BE2C (cell line): ENCODE results near the gene DISC1.
"Not testable (repeated sequence)": the region's sequence is repeated elsewhere in the genome, so short reads cannot be mapped to it uniquely, and the experiment has no call there.

Experiments used
- DNase-seq: peaks from one replicate; pipeline ENCODE4 v3.0.0-alpha.2; 2020
- H3K27me3 ChIP-seq: fragments of 250-450 bp; sonication (Bioruptor Pico); 2 replicates; pipeline ENCODE4 v1.5.1; 2020; ENCODE audit warnings: mild to moderate bottlenecking
- H3K36me3 ChIP-seq: fragments of 250-450 bp; sonication (Bioruptor Pico); 2 replicates; pipeline ENCODE4 v1.5.1; 2020; ENCODE audit warnings: mild to moderate bottlenecking
- H3K4me1 ChIP-seq: fragments of 250-450 bp; sonication (Bioruptor Pico); 2 replicates; pipeline ENCODE4 v1.5.1; 2020
- H3K4me3 ChIP-seq: 2 replicates; pipeline ENCODE4 v1.5.1; 2011; ENCODE audit warnings: low read depth, low read length
- H3K9me3 ChIP-seq: fragments of 250-450 bp; sonication (Bioruptor Pico); 2 replicates; pipeline ENCODE4 v1.5.1; 2020
- TF ChIP-seq, protein P1 (sequence below): IDR thresholded peaks from 2 replicates; pipeline ENCODE4 v1.5.1; 2012; ENCODE audit warnings: mild to moderate bottlenecking, low read depth, low read length

The DISC1 gene

DNA sequence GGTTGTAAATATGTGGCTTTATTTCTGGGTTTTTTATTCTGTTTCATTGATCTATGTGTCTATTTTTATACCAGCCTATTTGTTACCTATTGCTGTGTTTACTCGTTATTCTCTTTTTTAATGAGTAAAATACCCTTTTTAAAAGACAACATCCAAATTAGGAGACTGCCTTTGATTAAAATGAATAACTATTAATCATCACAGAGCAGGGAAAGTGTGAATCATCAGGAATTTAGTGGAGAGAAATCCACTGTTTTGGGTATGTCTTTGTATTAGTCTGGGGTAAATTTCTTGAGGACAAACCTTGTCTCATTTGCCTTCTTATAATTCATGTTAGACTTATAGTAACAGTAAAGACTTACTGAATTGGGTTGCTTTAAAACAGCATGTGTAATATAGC lies 12.1 kb downstream of the DISC1 start:
- no peaks in the 10 kb centered on the region for H3K9me3 ChIP-seq
- peaks cover 12% of the 10 kb centered on the region; the same call in 1 of the 2 replicates for H3K4me1 ChIP-seq
- H3K27me3 ChIP-seq = no peaks in the 10 kb centered on the region
- H3K4me3 ChIP-seq = no peak overlapping the region
- H3K36me3 ChIP-seq = no peaks in the 10 kb centered on the region
- no peak for DNase-seq
- TF ChIP-seq, protein P1, sequence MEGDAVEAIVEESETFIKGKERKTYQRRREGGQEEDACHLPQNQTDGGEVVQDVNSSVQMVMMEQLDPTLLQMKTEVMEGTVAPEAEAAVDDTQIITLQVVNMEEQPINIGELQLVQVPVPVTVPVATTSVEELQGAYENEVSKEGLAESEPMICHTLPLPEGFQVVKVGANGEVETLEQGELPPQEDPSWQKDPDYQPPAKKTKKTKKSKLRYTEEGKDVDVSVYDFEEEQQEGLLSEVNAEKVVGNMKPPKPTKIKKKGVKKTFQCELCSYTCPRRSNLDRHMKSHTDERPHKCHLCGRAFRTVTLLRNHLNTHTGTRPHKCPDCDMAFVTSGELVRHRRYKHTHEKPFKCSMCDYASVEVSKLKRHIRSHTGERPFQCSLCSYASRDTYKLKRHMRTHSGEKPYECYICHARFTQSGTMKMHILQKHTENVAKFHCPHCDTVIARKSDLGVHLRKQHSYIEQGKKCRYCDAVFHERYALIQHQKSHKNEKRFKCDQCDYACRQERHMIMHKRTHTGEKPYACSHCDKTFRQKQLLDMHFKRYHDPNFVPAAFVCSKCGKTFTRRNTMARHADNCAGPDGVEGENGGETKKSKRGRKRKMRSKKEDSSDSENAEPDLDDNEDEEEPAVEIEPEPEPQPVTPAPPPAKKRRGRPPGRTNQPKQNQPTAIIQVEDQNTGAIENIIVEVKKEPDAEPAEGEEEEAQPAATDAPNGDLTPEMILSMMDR = no peak

DNA sequence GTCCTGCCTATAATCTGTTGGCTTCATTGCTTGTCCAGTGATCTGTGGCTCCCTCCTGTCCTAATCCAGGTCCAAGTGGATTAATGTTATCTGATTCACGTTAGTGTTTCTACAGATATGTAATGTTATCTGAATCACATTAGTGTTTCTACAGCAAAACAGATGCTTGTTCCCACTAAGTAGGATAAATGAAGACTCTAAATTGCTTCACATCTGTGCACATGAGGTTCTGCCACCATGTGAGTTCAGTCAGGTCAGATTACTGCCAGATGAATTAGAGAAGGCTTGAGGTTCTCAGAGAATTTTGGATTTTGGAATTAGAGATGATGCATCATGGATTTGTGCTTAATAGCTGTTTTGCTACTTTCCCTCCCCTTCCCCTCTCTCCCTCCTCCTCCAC lies 13.2 kb downstream of the DISC1 start:
- Histone ChIP-seq H3K36me3 (no peaks in the 10 kb centered on the region), H3K4me3 (no peak overlapping the region), H3K9me3 (no peaks in the 10 kb centered on the region), H3K27me3 (no peaks in the 10 kb centered on the region), H3K4me1 (peaks cover 12% of the 10 kb centered on the region; the same call in 1 of the 2 replicates)
- DNase-seq = no peak
- TF ChIP-seq, protein P1 = no peak

DNA sequence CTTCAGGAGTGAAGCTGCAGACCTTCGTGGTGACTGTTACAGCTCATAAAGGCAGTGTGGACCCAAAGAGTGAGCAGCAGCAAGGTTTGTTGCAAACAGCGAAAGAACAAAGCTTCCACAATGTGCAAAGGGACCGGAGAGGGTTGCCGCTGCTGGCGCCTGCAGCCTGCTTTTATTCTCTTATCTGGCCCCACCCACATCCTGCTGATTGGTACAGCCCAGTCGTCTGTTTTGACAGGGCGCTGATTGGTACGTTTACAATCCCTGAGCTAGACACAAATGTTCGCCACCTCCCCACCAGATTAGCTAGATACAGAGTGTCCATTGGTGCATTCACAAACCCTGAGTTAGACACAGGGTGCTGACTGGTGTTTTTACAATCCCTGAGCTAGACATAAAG lies 14.9 kb downstream of the DISC1 start:
- not testable (repeated sequence) for H3K27me3 ChIP-seq, H3K4me1 ChIP-seq, H3K36me3 ChIP-seq, DNase-seq, H3K4me3 ChIP-seq, H3K9me3 ChIP-seq

DNA sequence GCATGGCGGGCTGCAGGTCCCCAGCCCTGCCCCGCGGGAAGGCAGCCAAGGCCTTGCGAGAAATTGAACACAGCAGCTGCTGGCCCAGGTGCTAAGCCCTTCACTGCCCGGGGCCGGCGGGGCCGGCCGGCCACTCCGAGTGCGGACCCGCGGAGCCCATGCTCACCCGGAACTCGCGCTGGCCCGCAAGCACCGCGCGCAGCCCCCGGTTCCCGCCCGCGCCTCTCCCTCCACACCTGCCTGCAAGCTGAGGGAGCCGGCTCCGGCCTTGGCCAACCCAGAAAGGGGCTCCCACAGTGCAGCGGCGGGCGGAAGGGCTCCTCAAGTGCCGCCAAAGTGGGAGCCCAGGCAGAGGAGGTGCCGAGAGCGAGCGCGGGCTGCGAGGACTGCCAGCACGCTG lies 15.5 kb downstream of the DISC1 start:
- not testable (repeated sequence) for H3K4me3 ChIP-seq, DNase-seq, H3K4me1 ChIP-seq, H3K27me3 ChIP-seq, H3K9me3 ChIP-seq, H3K36me3 ChIP-seq

DNA sequence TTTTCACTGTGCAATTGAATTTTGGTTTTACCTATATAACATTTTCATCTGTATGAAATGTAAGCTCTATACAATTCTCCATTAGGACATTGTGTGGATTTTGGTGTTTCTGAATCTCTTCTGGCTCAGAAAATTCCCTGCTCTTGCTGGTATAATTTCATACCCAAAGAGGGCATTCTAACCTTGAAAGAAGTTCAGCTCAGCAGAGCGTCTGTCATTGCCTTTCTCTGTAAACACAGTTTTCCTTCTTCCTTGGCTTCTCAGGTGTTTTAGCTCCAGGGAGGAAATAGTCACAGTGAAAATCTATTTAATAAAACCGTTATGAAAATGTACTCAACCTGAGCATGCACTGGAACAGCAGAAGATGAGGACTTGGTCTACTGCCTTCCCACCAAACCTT lies 16.0 kb downstream of the DISC1 start:
- Histone ChIP-seq H3K4me3 (no peak overlapping the region), H3K4me1 (peaks cover 9% of the 10 kb centered on the region; the same call in 1 of the 2 replicates), H3K27me3 (no peaks in the 10 kb centered on the region), H3K36me3 (no peaks in the 10 kb centered on the region), H3K9me3 (no peaks in the 10 kb centered on the region)
- no peak for DNase-seq
- TF ChIP-seq, protein P1 = no peak

DNA sequence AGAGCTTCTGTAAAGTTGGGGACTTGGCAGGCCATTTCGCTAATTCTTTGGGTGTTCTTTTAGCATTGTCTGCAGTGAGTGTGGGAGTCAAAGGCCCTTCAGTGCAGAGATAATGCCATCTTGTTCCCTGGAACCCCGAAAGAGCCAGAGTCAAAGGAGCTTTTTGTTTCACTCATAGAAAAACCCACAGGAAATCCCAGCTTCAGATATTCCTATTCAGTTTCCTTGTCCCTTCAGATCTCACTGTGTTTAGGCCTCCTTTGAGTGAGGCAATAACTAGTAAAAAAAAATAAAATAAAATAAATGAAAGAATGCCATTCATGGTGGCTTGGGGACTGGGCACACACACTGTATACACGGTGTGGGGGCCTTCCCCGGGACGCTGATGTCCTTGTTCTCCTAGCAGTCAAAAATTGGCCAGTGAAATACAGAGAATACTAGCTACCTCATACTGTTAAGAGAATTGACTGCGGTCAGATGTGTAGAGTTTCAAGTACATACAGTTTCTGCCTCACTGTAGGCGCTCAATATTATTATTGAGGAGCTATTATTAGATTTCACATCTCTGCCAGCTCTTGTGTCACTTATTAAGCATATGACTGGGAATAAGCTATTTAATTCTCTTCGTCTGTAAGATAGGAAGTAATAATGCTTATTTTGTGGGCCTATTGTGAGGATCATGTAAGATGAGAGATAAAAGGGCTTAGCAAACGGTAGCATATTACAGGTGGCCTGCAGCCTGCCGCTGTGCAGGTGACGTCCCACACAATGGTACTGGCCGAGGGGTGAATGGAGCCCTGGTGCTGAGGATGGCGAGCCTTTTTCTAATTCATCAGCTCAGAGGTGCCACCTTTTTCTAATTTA lies 16.7 kb downstream of the DISC1 start:
- no peaks in the 10 kb centered on the region for H3K27me3 ChIP-seq
- H3K36me3 ChIP-seq = no peaks in the 10 kb centered on the region
- TF ChIP-seq, protein P1 = no peak
- DNase-seq = no peak
- peaks cover 9% of the 10 kb centered on the region; the same call in 1 of the 2 replicates for H3K4me1 ChIP-seq
- no peaks in the 10 kb centered on the region for H3K9me3 ChIP-seq
- no peak overlapping the region for H3K4me3 ChIP-seq

DNA sequence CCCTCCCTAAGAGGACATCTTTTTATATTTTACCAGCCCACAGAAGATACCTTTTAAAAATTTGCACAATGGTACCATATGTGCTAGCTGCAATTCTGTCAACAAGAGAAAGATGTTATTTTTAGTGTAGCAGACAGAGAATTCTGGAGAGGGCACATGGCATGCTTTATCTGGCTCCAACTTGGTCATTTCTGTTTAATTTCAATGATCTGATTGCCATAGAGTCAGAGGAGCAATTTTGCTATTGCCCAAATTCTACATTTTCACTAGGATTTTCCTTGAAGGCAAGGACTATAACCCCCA lies 17.3 kb downstream of the DISC1 start:
- DNase-seq = no peak
- Histone ChIP-seq H3K36me3 (no peaks in the 10 kb centered on the region), H3K4me3 (no peak overlapping the region), H3K4me1 (peaks cover 9% of the 10 kb centered on the region; the same call in 1 of the 2 replicates), H3K9me3 (no peaks in the 10 kb centered on the region), H3K27me3 (no peaks in the 10 kb centered on the region)
- TF ChIP-seq, protein P1 = no peak

DNA sequence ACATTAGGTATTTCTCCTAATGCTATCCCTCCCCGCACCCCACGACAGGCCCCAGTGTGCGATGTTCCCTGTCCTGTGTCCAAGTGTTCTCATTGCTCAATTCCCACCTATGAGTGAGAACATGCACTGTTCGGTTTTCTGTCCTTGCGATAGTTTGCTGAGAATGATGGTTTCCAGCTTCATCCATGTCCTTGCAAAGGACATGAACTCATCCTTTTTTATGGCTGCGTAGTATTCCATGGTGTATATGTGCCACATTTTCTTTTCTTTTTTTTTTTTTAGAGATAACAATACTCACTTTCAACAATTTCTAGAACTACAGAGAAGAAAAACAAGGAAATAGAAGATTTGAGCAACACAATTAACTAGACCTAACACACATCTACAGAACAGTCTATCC lies 19.0 kb downstream of the DISC1 start:
- not testable (repeated sequence) for H3K4me3 ChIP-seq, H3K27me3 ChIP-seq

DNA sequence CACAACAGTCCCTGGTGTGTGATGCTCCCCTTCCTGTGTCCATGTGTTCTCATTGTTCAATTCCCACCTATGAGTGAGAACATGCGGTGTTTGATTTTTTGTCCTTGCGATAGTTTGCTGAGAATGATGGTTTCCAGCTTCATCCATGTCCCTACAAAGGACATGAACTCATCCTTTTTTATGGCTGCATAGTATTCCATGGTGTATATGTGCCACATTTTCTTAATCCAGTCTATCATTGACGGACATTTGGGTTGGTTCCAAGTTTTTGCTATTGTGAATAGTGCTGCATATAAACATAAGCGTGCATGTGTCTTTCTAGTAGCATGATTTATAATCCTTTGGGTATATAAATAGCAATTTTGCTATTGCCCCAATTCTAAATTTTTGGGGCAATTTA lies 19.6 kb downstream of the DISC1 start:
- H3K4me1 ChIP-seq, H3K4me3 ChIP-seq, DNase-seq, H3K36me3 ChIP-seq, H3K27me3 ChIP-seq, H3K9me3 ChIP-seq: not testable (repeated sequence)

More for the DNA sequence above, 19.0 kb downstream of the DISC1 start:
- not testable (repeated sequence) for DNase-seq, H3K4me1 ChIP-seq, H3K36me3 ChIP-seq, H3K9me3 ChIP-seq

DNA sequence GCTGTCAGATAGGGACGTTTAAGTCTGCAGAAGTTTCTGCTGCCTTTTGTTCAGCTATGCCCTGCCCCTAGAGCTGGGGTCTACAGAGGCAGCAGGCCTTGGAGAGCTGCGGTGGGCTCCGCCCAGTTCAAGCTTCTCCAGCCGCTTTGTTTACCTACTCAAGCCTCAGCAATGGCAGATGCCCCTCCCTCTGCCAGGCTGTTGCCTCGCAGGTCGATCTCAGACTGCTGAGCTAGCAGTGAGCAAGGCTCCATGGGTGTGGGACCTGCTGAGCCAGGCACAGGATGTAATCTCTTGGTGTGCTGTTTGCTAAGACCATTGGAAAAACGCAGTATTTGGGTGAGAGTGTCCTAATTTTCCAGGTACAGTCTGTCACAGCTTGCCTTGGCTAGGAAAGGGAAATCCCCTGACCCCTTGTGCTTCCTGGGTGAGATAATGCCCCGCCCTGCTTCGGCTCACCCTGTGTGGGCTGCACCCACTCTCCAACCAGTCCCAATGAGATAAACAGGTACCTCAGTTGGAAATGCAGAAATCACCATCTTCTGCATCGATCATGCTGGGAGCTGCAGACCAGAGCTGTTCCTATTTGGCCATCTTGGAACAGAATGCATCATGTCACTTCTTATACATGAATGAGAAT lies 25.2 kb downstream of the DISC1 start:
- not testable (repeated sequence) for H3K27me3 ChIP-seq, H3K36me3 ChIP-seq, DNase-seq, H3K4me3 ChIP-seq, H3K4me1 ChIP-seq, H3K9me3 ChIP-seq
